GM13976 (cell line): ENCODE measurements around the gene TRABD2B.

Experiments used
- DNase-seq: peaks from one replicate; pipeline ENCODE4 v3.0.0; 2012; ENCODE audit warnings: low spot score
- CTCF ChIP-seq: IDR thresholded peaks from 2 replicates; pipeline ENCODE4 v1.5.1; 2012; ENCODE audit warnings: borderline replicate concordance, mild to moderate bottlenecking; ENCODE audit not compliant: insufficient read depth; ENCODE audit errors: extremely low read depth, missing control alignments, control extremely low read depth
- in situ Hi-C: fragments of 300-500 bp; cut with MboI; formaldehyde crosslinking; loops from one replicate; pipeline ENCODE4 v1.12.0; 2022; ENCODE audit warnings: low sequenced_read_pairs, mixed read lengths, inconsistent platforms; ENCODE audit not compliant: unreplicated experiment

Gene TRABD2B

GRCh38 chr1:48000883-48001282 is 3.7 kb upstream of the TRABD2B start:
- DNase-seq = no peak
- in situ Hi-C loops = no loop called here
- TF ChIP-seq CTCF = no peak

GRCh38 chr1:47999097-47999496 is 1.9 kb upstream of the TRABD2B start:
- no peak for TF ChIP-seq CTCF
- DNase-seq = no peak
- in situ Hi-C loops = no loop called here

DNA sequence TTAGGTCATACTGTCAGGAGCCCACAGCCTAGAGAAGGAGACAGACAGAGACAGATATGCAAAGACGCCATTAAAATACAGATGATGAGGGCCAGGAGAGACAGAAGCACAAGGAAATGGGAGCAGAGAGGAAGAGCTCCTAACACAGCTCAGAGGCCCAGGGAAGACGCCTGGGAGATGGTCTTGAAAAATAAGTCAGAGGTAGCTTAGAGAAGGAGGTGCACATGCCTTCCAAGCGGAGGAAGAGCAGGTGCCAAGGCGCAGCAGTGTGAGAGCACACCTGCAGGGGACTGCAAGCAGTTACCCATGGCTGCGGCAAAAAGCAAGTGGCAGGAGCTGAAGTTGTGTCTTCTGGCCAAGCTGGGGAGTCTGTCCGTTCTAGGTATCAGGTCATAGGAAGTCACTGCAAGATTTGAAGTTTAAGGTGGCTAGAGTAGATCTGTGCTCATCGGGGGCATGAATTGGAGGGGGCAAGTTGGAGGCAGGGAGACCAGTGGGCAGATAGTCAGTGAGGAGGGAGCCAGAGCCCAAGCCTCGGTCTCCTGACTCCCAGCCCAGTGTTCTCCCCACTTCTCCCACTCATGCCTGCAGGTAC is 1.3 kb upstream of the TRABD2B start:
- no peak for TF ChIP-seq CTCF
- in situ Hi-C loops = no loop called here
- DNase-seq = no peak

DNA sequence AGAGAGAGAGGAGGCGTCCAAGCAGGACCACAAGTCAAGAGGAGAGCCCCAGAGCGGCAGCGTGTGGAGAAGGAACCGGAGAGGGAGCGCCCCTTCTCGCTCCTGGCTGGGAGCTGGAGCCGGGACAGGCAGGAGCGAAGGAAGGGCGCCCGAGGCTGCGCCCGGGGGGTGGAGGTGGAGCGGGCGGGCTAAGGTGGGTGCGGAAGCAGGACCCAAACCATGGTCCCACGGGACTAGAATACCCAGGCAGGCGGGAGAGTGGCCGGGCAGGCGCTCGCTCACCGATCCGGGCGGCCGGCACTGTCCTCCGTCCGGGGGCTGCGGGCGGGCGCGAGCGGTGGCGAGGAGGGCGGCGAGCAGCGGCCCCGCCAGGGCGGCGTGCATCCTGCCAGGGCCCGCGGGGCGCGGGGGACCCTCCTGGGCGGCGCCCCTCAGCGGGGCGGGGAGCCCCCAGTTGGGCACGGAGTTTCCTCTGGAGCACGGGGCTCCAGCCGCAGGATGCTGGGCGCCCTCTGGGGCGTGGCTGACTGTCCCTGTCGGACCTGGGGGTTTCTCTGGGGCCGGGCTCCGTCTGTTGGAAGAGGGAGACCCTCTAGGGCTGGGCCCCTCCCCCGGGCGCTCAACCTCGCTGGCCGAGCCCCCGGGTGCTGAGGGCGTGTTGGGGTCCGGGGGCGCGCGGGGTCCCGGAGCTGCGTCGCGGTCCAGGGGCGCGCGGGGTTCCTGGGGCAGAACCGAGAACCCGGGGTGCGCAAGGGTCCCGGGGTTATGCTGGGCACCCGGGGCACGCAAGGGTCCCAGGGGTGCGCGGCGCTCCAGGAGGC is 569 bp downstream of the TRABD2B start:
- TF ChIP-seq CTCF = no peak
- DNase-seq = no peak
- in situ Hi-C loops = no loop called here

- in situ Hi-C loops = no loop called here
These were observed 1.2 kb downstream of the TRABD2B start for GRCh38 chr1:47996060-47996405.

More at GRCh38 chr1:47996060-47996405, 1.2 kb downstream of the TRABD2B start:
- no peak for TF ChIP-seq CTCF
- DNase-seq = no peak
